BE2C (cell line): ENCODE measurements around the gene PSMB5.
A peak's percentile ranks its signal among the peaks of the same experiment; 100 is the strongest.

Experiments used
- DNase-seq: peaks from one replicate; pipeline ENCODE4 v3.0.0-alpha.2; 2020
- H3K27me3 ChIP-seq: fragments of 250-450 bp; sonication (Bioruptor Pico); 2 replicates; pipeline ENCODE4 v1.5.1; 2020; ENCODE audit warnings: mild to moderate bottlenecking
- H3K36me3 ChIP-seq: fragments of 250-450 bp; sonication (Bioruptor Pico); 2 replicates; pipeline ENCODE4 v1.5.1; 2020; ENCODE audit warnings: mild to moderate bottlenecking
- H3K4me1 ChIP-seq: fragments of 250-450 bp; sonication (Bioruptor Pico); 2 replicates; pipeline ENCODE4 v1.5.1; 2020
- H3K4me3 ChIP-seq: 2 replicates; pipeline ENCODE4 v1.5.1; 2011; ENCODE audit warnings: low read depth, low read length
- H3K9me3 ChIP-seq: fragments of 250-450 bp; sonication (Bioruptor Pico); 2 replicates; pipeline ENCODE4 v1.5.1; 2020
- CTCF ChIP-seq: IDR thresholded peaks from 2 replicates; pipeline ENCODE4 v1.5.1; 2012; ENCODE audit warnings: mild to moderate bottlenecking, low read depth, low read length

PSMB5 gene

GRCh38 chr14:23013054-23013748 lies 21.5 kb downstream of the PSMB5 start:
- DNase-seq = peak; percentile 28
- no peak for TF ChIP-seq CTCF
- Histone ChIP-seq H3K4me3 (no peak overlapping the region), H3K36me3 (no peaks in the 10 kb centered on the region), H3K4me1 (peaks cover 13% of the 10 kb centered on the region), H3K27me3 (no peaks in the 10 kb centered on the region), H3K9me3 (no peaks in the 10 kb centered on the region)

- no peaks in the 10 kb centered on the region; the same call in 1 of the 2 replicates for H3K9me3 ChIP-seq
- H3K27me3 ChIP-seq = no peaks in the 10 kb centered on the region
- TF ChIP-seq CTCF = no peak
- no peaks in the 10 kb centered on the region for H3K36me3 ChIP-seq
- H3K4me1 ChIP-seq = peaks cover 23% of the 10 kb centered on the region
- H3K4me3 ChIP-seq = peak within 1 kb of the TSS; percentile 68
- DNase-seq = peak; percentile 86
Observed at GRCh38 chr14:23009939-23010726, 24.6 kb downstream of the PSMB5 start, which contains the start of gene C14orf93. Gene C14orf93 (minus strand): TSS chr14:23010143. CDS start chr14:22999023, 11,120 bp downstream.

GRCh38 chr14:23009483-23009938 lies 25.2 kb downstream of the PSMB5 start:
- H3K36me3 ChIP-seq = no peaks in the 10 kb centered on the region
- no peak for DNase-seq
- peaks cover 23% of the 10 kb centered on the region for H3K4me1 ChIP-seq
- no peaks in the 10 kb centered on the region; the same call in 1 of the 2 replicates for H3K9me3 ChIP-seq
- peak overlapping the region; percentile 68 for H3K4me3 ChIP-seq
- TF ChIP-seq CTCF = no peak
- H3K27me3 ChIP-seq = no peaks in the 10 kb centered on the region

- TF ChIP-seq CTCF = no peak
- Histone ChIP-seq H3K4me1 (peaks cover 23% of the 10 kb centered on the region), H3K4me3 (no peak overlapping the region), H3K27me3 (no peaks in the 10 kb centered on the region), H3K36me3 (no peaks in the 10 kb centered on the region), H3K9me3 (no peaks in the 10 kb centered on the region; the same call in 1 of the 2 replicates)
- DNase-seq = no peak
Observed at GRCh38 chr14:23008831-23009230, 25.9 kb downstream of the PSMB5 start.

GRCh38 chr14:23006544-23007419 lies 27.9 kb downstream of the PSMB5 start:
- Histone ChIP-seq H3K4me1 (peaks cover 14% of the 10 kb centered on the region), H3K36me3 (no peaks in the 10 kb centered on the region), H3K9me3 (no peaks in the 10 kb centered on the region; the same call in 1 of the 2 replicates), H3K4me3 (peak overlapping the region; percentile 78), H3K27me3 (no peaks in the 10 kb centered on the region)
- 0 out of 2 replicates have a peak, but pooled peaks have one; percentile 25 for TF ChIP-seq CTCF
- peak; percentile 97 for DNase-seq
